GM06990 (cell line): ENCODE data around the gene ALG9.

Source experiments
- DNase-seq: peaks from one replicate; pipeline ENCODE4 v3.0.0-alpha.2; 2011; ENCODE audit not compliant: insufficient read length; ENCODE audit errors: extremely low read depth
- H3K27me3 ChIP-seq: replicated peaks from 2 replicates; pipeline ENCODE4 v1.6.0; 2011; ENCODE audit warnings: low read length; ENCODE audit not compliant: control insufficient read depth, insufficient read depth
- H3K36me3 ChIP-seq: 2 replicates; pipeline ENCODE4 v1.5.1; 2011; ENCODE audit warnings: low read length; ENCODE audit not compliant: control insufficient read depth, insufficient read depth
- H3K4me3 ChIP-seq: replicated peaks from 2 replicates; pipeline ENCODE4 v1.5.1; 2011; ENCODE audit warnings: low read depth, mild to moderate bottlenecking, control low read depth, low read length
- TF ChIP-seq, protein P1 (sequence below): IDR thresholded peaks from 2 replicates; pipeline ENCODE4 v1.5.1; 2011; ENCODE audit warnings: low read length, control low read depth, mild to moderate bottlenecking, inconsistent platforms; ENCODE audit not compliant: insufficient read depth, poor library complexity, severe bottlenecking

ALG9 gene

DNA sequence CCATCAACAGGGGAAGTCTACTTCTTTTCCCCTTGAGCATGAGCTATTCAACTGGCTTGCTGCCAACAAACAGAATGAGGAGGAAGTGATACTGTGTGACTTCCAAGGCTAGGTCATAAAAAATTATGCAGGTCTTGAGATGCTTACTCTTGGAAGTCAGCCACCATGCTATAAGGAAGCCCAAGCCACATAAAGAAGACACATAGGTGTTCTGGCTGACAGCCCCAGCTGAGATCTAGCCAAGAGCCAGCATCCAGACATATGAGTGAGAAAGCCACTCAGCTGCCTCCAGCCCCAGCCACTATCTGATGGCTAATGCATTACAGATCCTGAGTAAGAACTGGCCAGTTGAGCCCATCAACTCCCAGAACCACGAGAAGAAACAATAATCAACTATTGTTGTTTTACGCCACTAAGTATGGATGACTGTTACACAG lies 74.2 kb downstream of the ALG9 start:
- peak; percentile 29 for DNase-seq
- TF ChIP-seq, protein P1, sequence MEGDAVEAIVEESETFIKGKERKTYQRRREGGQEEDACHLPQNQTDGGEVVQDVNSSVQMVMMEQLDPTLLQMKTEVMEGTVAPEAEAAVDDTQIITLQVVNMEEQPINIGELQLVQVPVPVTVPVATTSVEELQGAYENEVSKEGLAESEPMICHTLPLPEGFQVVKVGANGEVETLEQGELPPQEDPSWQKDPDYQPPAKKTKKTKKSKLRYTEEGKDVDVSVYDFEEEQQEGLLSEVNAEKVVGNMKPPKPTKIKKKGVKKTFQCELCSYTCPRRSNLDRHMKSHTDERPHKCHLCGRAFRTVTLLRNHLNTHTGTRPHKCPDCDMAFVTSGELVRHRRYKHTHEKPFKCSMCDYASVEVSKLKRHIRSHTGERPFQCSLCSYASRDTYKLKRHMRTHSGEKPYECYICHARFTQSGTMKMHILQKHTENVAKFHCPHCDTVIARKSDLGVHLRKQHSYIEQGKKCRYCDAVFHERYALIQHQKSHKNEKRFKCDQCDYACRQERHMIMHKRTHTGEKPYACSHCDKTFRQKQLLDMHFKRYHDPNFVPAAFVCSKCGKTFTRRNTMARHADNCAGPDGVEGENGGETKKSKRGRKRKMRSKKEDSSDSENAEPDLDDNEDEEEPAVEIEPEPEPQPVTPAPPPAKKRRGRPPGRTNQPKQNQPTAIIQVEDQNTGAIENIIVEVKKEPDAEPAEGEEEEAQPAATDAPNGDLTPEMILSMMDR = no peak
- Histone ChIP-seq H3K27me3 (no peaks in the 10 kb centered on the region), H3K36me3 (no peaks in the 10 kb centered on the region; the same call in none of the 2 replicates), H3K4me3 (no peak overlapping the region)

DNA sequence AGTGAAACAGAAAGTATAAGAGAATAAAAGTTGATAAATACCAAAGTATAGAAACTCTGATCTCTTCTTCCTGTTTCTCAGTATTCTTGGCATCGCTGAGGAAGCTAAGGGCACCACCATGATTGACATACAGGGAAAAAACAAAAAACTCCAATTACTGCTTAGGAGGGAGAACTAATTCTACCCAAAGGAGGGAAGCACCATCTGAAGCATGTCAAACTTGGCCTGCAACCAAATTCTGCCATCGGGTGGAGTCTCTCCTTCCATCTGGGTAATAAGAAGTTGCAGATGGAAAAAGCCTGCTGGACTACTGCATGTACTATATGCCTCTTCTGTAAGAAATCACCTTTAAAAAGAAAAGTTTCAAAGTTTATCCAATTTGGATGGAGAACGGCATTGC lies 74.7 kb downstream of the ALG9 start:
- H3K4me3 ChIP-seq = no peak overlapping the region
- H3K36me3 ChIP-seq = no peaks in the 10 kb centered on the region; the same call in none of the 2 replicates
- TF ChIP-seq, protein P1 = no peak
- DNase-seq = no peak
- H3K27me3 ChIP-seq = no peaks in the 10 kb centered on the region

DNA sequence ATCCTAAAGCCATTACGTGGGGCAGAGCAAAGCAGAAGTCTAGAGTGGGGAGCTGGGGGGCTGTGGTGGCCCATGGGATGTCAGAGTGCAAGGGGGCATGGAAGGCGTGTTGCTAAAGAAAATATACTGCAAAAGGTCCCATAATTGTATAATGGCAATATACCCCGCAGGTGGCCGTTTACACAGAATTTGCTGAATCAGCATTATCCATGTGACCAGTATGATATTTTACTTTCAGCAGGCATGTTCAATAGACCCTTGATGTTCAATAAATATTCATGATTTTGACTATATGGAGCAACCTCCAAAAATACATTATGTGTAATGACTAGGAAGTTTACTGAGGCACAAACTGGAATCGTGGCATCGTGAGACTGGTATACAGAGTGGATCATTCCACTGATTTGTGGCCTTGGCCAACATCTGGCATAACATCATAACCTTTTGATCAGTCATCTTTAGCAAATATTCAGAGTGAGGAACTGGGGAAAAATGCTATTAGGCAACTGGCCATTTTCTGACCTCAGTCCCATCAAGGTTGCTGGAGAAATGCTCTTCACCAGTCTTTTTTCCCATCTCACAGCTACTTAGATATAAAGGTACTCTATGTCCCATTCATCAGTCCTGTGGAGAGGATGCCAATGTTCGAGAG lies 75.9 kb downstream of the ALG9 start:
- TF ChIP-seq, protein P1 = no peak
- Histone ChIP-seq H3K36me3 (no peaks in the 10 kb centered on the region; the same call in 1 of the 2 replicates), H3K27me3 (no peaks in the 10 kb centered on the region), H3K4me3 (no peak overlapping the region)
- no peak for DNase-seq

DNA sequence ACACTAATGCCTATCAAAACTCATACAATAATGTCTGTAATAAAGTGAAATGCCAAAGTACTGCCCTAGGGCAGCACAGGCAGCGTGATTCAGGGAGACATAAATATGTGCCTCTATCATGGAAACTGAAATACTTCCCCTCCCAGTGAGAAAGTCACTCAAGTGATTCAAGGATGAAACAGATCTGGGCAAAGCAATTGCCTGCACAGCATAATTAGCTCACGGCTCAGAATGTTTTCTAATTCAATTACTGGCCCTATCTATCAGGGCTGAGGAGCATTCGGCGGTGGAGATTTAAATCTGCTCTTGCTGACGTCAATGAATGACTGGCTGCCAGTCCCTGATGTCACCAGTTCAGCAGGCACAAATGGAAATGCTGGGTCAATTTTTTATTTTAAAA lies 77.5 kb downstream of the ALG9 start:
- Histone ChIP-seq H3K27me3 (no peaks in the 10 kb centered on the region), H3K36me3 (no peaks in the 10 kb centered on the region; the same call in 1 of the 2 replicates), H3K4me3 (no peak overlapping the region)
- DNase-seq = no peak
- TF ChIP-seq, protein P1 = no peak

DNA sequence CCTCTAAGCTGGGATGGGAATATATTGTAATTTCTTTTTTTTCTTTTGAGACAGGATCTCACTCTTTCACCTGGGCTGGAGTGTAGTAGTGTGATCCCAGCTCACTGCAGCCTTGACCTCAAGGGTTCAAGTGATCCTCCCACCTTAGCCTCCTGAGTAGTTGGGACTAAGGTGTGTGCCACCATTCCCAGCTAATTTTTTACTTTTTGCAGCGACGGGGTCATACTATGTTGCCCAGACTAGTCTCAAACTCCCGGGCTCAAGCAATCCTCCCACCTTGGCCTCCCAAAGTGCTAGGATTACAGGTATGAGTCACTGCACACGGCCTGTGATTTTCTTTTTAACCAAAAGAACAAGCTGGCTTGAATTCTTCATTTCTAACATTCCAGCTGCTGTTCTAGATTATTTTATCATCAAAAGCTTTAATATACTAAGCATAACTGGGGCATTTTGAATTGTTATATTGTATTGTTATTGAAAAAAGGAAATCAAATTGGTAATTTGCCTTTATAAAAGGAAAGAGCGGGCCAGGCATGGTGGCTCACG lies 78.4 kb downstream of the ALG9 start:
- Histone ChIP-seq H3K27me3 (no peaks in the 10 kb centered on the region), H3K4me3 (no peak overlapping the region), H3K36me3 (no peaks in the 10 kb centered on the region; the same call in 1 of the 2 replicates)
- TF ChIP-seq, protein P1 = no peak
- no peak for DNase-seq

DNA sequence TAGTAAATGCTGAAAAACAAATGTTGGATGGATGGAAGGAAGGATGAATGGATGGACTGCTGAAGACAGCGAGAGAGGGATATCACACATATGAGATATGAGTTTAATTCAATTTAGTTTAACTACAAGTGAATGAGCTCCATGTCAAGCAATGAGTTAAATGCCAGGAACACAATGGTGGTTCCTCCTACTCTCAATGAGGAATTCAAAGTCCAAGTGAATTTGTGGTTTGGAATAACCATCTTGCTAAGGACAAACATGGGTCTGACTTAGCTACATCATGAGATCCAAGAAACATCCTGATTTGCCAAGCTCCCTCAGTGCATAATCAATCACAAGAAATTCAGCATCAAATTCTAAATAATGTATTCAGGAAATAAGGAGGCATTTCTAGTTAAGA lies 79.1 kb downstream of the ALG9 start:
- no peak for DNase-seq
- H3K4me3 ChIP-seq = no peak overlapping the region
- TF ChIP-seq, protein P1 = no peak
- H3K36me3 ChIP-seq = no peaks in the 10 kb centered on the region; the same call in 1 of the 2 replicates
- no peaks in the 10 kb centered on the region for H3K27me3 ChIP-seq
